Endothelial cell of umbilical vein (primary cell): ENCODE measurements around the gene FBN2. TPM values are rescaled to one million over a fixed set of nuclear protein-coding genes. Genes with fewer than 3 reads are reported as not detected.

Experiments
- BruUV-seq: library from RNA; stranded (reverse); fragments of 400-500 nt; replicated peaks from 2 replicates; lab custom pipeline; 2021; lab: Mats Ljungman, UMichigan
- CTCF ChIA-PET: fragments of 300-600, 350-600 bp; sonication (Branson Sonifier 250); formaldehyde crosslinking; loops from one replicate; lab custom pipeline; 2021; ENCODE audit warnings: antibody characterized with exemption, inconsistent platforms; lab: Charles Lee
- POLR2A ChIA-PET: fragments of 300-600, 350-600 bp; sonication (Branson Sonifier 250); formaldehyde crosslinking; loops from one replicate; lab custom pipeline; 2021; ENCODE audit warnings: antibody characterized with exemption, inconsistent platforms; lab: Charles Lee
- DNase-seq: peaks from one replicate; pipeline ENCODE4 v3.0.0-alpha.2; 2011; ENCODE audit warnings: low read depth, low spot score
- FAIRE-seq: peaks from 2 replicates; lab custom pipeline; 2011; peaks lifted over from hg19 to GRCh38; lab: Jason Lieb, UNC
- H2AFZ ChIP-seq: 2 replicates; pipeline ENCODE4 v1.6.0; 2012; ENCODE audit warnings: low read depth, low read length, control low read depth, inconsistent platforms
- H3K27ac ChIP-seq: 2 replicates; pipeline ENCODE4 v1.5.1; 2011; ENCODE audit warnings: low read depth, mild to moderate bottlenecking, control low read depth, low read length, moderate library complexity; ENCODE audit not compliant: insufficient read depth
- H3K27me3 ChIP-seq, 2 experiments: 2 replicates each; pipeline versions ENCODE4 v1.6.0 to v1.6.1; 2011; ENCODE audit warnings: low read length in 2 of 2, mixed read lengths in 1 of 2; ENCODE audit not compliant: control insufficient read depth in 2 of 2, insufficient read depth in 2 of 2
- H3K36me3 ChIP-seq, 2 experiments: 2 replicates in 1 of 2; 3 replicates in 1 of 2; pipeline ENCODE4 v1.5.1; 2011; ENCODE audit warnings: low read length in 2 of 2, mild to moderate bottlenecking in 1 of 2, moderate library complexity in 1 of 2; ENCODE audit not compliant: control insufficient read depth in 2 of 2, insufficient read depth in 2 of 2; ENCODE audit errors: extremely low read depth in 1 of 2
- H3K4me1 ChIP-seq: 3 replicates; pipeline ENCODE4 v1.5.1; 2011; ENCODE audit warnings: mild to moderate bottlenecking, low read length; ENCODE audit not compliant: control insufficient read depth, insufficient read depth; ENCODE audit errors: extremely low read depth
- H3K4me2 ChIP-seq: 2 replicates; pipeline ENCODE4 v1.6.1; 2011; ENCODE audit warnings: low read length, control low read depth, mixed read lengths; ENCODE audit not compliant: insufficient read depth
- H3K4me3 ChIP-seq, 3 experiments: fragments of 200-600 bp in 1 of 3; sonication (generic), shearing (Covaris generic) in 1 of 3; replicated peaks in 1 of 3; 2 replicates each; pipeline ENCODE4 v1.5.1; 2011 to 2016; ENCODE audit warnings: control low read depth in 3 of 3, low read length in 3 of 3, mild to moderate bottlenecking in 2 of 3, inconsistent platforms in 1 of 3, low read depth in 1 of 3, moderate library complexity in 1 of 3; ENCODE audit not compliant: insufficient read depth in 1 of 3
- H3K79me2 ChIP-seq: 2 replicates; pipeline ENCODE4 v1.6.0; 2012; ENCODE audit warnings: low read length, inconsistent platforms; ENCODE audit not compliant: control insufficient read depth, insufficient read depth
- H3K9ac ChIP-seq: replicated peaks from 2 replicates; pipeline ENCODE3; 2011; ENCODE audit warnings: low read length, control low read depth; ENCODE audit not compliant: insufficient read depth; ENCODE audit errors: extremely low read depth
- H3K9me1 ChIP-seq: replicated peaks from 3 replicates; pipeline ENCODE4 v1.6.0; 2011; ENCODE audit warnings: mild to moderate bottlenecking, low read length; ENCODE audit not compliant: control insufficient read depth, insufficient read depth; ENCODE audit errors: extremely low read depth
- H3K9me3 ChIP-seq: replicated peaks from 2 replicates; pipeline ENCODE4 v1.5.1; 2012; ENCODE audit warnings: low read length, inconsistent platforms; ENCODE audit not compliant: control insufficient read depth, insufficient read depth
- H4K20me1 ChIP-seq: replicated peaks from 2 replicates; pipeline ENCODE3; 2011; ENCODE audit warnings: mild to moderate bottlenecking, low read length; ENCODE audit not compliant: control insufficient read depth, insufficient read depth; ENCODE audit errors: extremely low read depth
- EZH2 ChIP-seq: IDR thresholded peaks from 2 replicates; pipeline ENCODE4 v1.6.1; 2012; ENCODE audit warnings: borderline replicate concordance, low read depth, mild to moderate bottlenecking, moderate library complexity, low read length, inconsistent platforms; ENCODE audit not compliant: severe bottlenecking
- FOS ChIP-seq: IDR thresholded peaks from 2 replicates; pipeline ENCODE4 v1.6.1; 2011; ENCODE audit warnings: mild to moderate bottlenecking, low read length, moderate library complexity, borderline replicate concordance; ENCODE audit not compliant: insufficient read depth
- GATA2 ChIP-seq: IDR thresholded peaks from 2 replicates; pipeline ENCODE4 v1.7.0; 2011; ENCODE audit warnings: low read depth, mild to moderate bottlenecking, moderate library complexity, mixed read lengths, low read length; ENCODE audit not compliant: insufficient read length, insufficient read depth
- JUN ChIP-seq: IDR thresholded peaks from 2 replicates; pipeline ENCODE4 v1.6.1; 2011; ENCODE audit warnings: borderline replicate concordance, low read depth; ENCODE audit not compliant: insufficient read length, insufficient read depth
- MYC ChIP-seq: IDR thresholded peaks from one replicate; pipeline ENCODE4 v1.6.1; 2011; ENCODE audit warnings: mild to moderate bottlenecking, low read depth, low read length
- POLR2A ChIP-seq: IDR thresholded peaks from 2 replicates; pipeline ENCODE4 v1.6.1; 2012; ENCODE audit warnings: low read depth, mild to moderate bottlenecking, control low read depth, low read length
- POLR2AphosphoS5 ChIP-seq: IDR thresholded peaks from 2 replicates; pipeline ENCODE4 v1.6.1; 2012; ENCODE audit warnings: low read depth, mild to moderate bottlenecking, control low read depth, low read length, moderate library complexity; ENCODE audit not compliant: insufficient read depth
- dilution Hi-C: fragments of 300-500 bp; cut with MboI; formaldehyde crosslinking; loops from one replicate; pipeline ENCODE4 v1.15.0; 2019; ENCODE audit warnings: low sequenced_read_pairs; ENCODE audit not compliant: extremely low pct_ligation_motif_present
- intact Hi-C: fragments of 100-400 bp; cut with micrococcal nuclease; formaldehyde crosslinking; loops from one replicate; pipeline ENCODE4 v1.10.0; 2022
- polyA plus RNA-seq, 4 experiments: library from polyadenylated mRNA; depleted of rRNA in 3 of 4; stranded (reverse) in 3 of 4; unstranded in 1 of 4; fragments of >200 nt; gene quantifications; 2 replicates each; pipeline versions ENCODE4 v1.2.1 to v1.2.3, GENCODE V29; 2011 to 2012; ENCODE audit warnings: missing spikeins in 1 of 4
- total RNA-seq: library from RNA; stranded (reverse); gene quantifications from 2 replicates; pipeline ENCODE4 v1.2.3, GENCODE V29; 2021
- TF ChIP-seq, protein P1 (sequence below): IDR thresholded peaks from 2 replicates; pipeline ENCODE4 v1.6.1; 2011; ENCODE audit not compliant: insufficient read depth, insufficient read length
- TF ChIP-seq, protein P2 (sequence below), 2 donors: IDR thresholded peaks; 1 replicate in 1 of 2; 2 replicates in 1 of 2; pipeline ENCODE4 v1.5.1; 2011; ENCODE audit warnings: low read length in 2 of 2, mild to moderate bottlenecking in 2 of 2, moderate library complexity in 2 of 2, control low read depth in 1 of 2, inconsistent platforms in 1 of 2, low read depth in 1 of 2; ENCODE audit not compliant: insufficient read depth in 1 of 2; ENCODE audit errors: extremely low read depth in 1 of 2

Gene FBN2
- total and polyA plus RNA-seq, 2 donors (not counting 3 experiments of a cell fraction or from before 2014, with no cell fraction given) = 21.8 to 57.4 TPM

DNA sequence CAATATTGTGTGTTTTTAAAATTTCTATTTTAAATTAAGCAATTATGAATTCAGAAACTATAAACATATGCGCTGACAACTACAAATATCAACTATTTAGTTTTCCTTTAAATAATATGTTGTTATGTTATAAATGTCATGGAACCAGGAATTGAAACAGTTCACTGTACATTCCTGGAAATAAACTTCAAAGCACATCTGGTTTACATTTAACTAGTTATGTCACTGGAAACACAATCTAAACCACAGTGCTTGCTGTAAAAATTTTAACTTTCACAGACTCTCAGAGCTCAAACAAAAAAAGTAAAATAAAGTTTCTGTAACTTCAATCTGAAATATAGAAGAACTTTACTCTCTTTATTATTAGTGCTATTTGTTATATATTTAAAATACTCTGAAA, 179.2 kb downstream of the FBN2 start:
- Histone ChIP-seq H3K27ac (no peak overlapping the region), H3K4me1 (no peaks in the 10 kb centered on the region), H3K9ac (no peak overlapping the region), H3K9me3 (no peaks in the 10 kb centered on the region), H2AFZ (no peak overlapping the region), H3K79me2 (no peaks in the 10 kb centered on the region), H3K36me3 (no peaks in the 10 kb centered on the region), H3K4me3 (no peak overlapping the region), H3K27me3 (no peaks in the 10 kb centered on the region), H3K9me1 (no peaks in the 10 kb centered on the region), H3K4me2 (no peak overlapping the region), H4K20me1 (no peaks in the 10 kb centered on the region)
- POLR2A ChIA-PET = no interaction called here
- TF ChIP-seq EZH2 (no peak), POLR2AphosphoS5 (no peak), GATA2 (no peak), JUN (no peak), POLR2A (no peak), MYC (no peak), FOS (no peak)
- TF ChIP-seq, protein P1, sequence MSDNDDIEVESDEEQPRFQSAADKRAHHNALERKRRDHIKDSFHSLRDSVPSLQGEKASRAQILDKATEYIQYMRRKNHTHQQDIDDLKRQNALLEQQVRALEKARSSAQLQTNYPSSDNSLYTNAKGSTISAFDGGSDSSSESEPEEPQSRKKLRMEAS = no peak
- TF ChIP-seq, protein P2, sequence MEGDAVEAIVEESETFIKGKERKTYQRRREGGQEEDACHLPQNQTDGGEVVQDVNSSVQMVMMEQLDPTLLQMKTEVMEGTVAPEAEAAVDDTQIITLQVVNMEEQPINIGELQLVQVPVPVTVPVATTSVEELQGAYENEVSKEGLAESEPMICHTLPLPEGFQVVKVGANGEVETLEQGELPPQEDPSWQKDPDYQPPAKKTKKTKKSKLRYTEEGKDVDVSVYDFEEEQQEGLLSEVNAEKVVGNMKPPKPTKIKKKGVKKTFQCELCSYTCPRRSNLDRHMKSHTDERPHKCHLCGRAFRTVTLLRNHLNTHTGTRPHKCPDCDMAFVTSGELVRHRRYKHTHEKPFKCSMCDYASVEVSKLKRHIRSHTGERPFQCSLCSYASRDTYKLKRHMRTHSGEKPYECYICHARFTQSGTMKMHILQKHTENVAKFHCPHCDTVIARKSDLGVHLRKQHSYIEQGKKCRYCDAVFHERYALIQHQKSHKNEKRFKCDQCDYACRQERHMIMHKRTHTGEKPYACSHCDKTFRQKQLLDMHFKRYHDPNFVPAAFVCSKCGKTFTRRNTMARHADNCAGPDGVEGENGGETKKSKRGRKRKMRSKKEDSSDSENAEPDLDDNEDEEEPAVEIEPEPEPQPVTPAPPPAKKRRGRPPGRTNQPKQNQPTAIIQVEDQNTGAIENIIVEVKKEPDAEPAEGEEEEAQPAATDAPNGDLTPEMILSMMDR (IDR thresholded peaks at IDR 0.05; ENCODE audit: extremely low read depth in 1 of 2, insufficient read depth in 1 of 2, low read depth in 1 of 2, low read length in 2 of 2) = no peak
- CTCF ChIA-PET = interaction anchor here (1.5 kb wide), 1 partner anchor 9 kb away, joined by 3 read pairs; no protein-coding TSS in a partner anchor
- intact Hi-C loops (no loop called here), dilution Hi-C loops (no loop called here)
- FAIRE-seq (no peak), DNase-seq (no peak)
- BruUV-seq = no TSS peak
